SIG-M5 treated with dmso at 0.1 percent for 504 hours (cell line): ENCODE results near the gene PDRG1.
A peak's percentile ranks its signal among the peaks of the same experiment; 100 is the strongest.

Experiments used
- DNase-seq: peaks from one replicate; lab custom pipeline; 2025; ENCODE audit not compliant: unreplicated experiment; lab: John Stamatoyannopoulos, UW

The PDRG1 gene

GRCh38 chr20:31967830-31968249, 16.0 kb upstream of the PDRG1 start, which contains the start of gene XKR7:
TSS of gene XKR7 (plus strand) at chr20:31968151. CDS start at chr20:31968176, 25 bp downstream.
- peak; percentile 74 for DNase-seq

GRCh38 chr20:31966991-31967655, 15.3 kb upstream of the PDRG1 start:
- DNase-seq = no peak

- no peak for DNase-seq
Observed at GRCh38 chr20:31963889-31964288, 12.0 kb upstream of the PDRG1 start.

GRCh38 chr20:31962761-31963160, 10.9 kb upstream of the PDRG1 start:
- no peak for DNase-seq

GRCh38 chr20:31956556-31957526, 5.0 kb upstream of the PDRG1 start:
- DNase-seq = no peak

GRCh38 chr20:31954500-31954899, 2.7 kb upstream of the PDRG1 start:
- DNase-seq = no peak

GRCh38 chr20:31953556-31954148, 1.8 kb upstream of the PDRG1 start:
- no peak for DNase-seq

- DNase-seq = no peak
Observed at GRCh38 chr20:31951203-31951529, 680 bp downstream of the PDRG1 start.

- DNase-seq = no peak
Observed at GRCh38 chr20:31949877-31950646, 1.8 kb downstream of the PDRG1 start.

- no peak for DNase-seq
Observed at GRCh38 chr20:31948008-31948407, 3.8 kb downstream of the PDRG1 start.

GRCh38 chr20:31945785-31946184, 6.1 kb downstream of the PDRG1 start:
- DNase-seq = no peak

- no peak for DNase-seq
Observed at GRCh38 chr20:31945319-31945718, 6.5 kb downstream of the PDRG1 start.

GRCh38 chr20:31943052-31943471, 8.8 kb downstream of the PDRG1 start:
- no peak for DNase-seq

- DNase-seq = no peak
Observed at GRCh38 chr20:31939661-31940060, 12.2 kb downstream of the PDRG1 start.

- DNase-seq = no peak
Observed at GRCh38 chr20:31937820-31938219, 14.0 kb downstream of the PDRG1 start.

GRCh38 chr20:31936420-31936819, 15.4 kb downstream of the PDRG1 start:
- DNase-seq = no peak

- DNase-seq = no peak
Observed at GRCh38 chr20:31934968-31935764, 16.7 kb downstream of the PDRG1 start.

- DNase-seq = no peak
Observed at GRCh38 chr20:31934491-31934890, 17.4 kb downstream of the PDRG1 start.

GRCh38 chr20:31933698-31934097, 18.1 kb downstream of the PDRG1 start:
- DNase-seq = no peak

- peak; percentile 29 for DNase-seq
Observed at GRCh38 chr20:31930779-31931178, 21.1 kb downstream of the PDRG1 start.
